HG03064 (cell line): Measurements from ENCODE around the gene AGAP1.

Source experiments
- ATAC-seq: cut with Tn5 transposase; IDR thresholded peaks from one replicate; pipeline ENCODE4 v1.9.1; 2021; ENCODE audit warnings: low read depth; ENCODE audit not compliant: unreplicated experiment

AGAP1 gene

GRCh38 chr2:235506997-235507615, 13.3 kb downstream of the AGAP1 start:
- no peak for ATAC-seq

GRCh38 chr2:235507928-235508327, 14.1 kb downstream of the AGAP1 start:
- no peak for ATAC-seq

GRCh38 chr2:235508371-235509160, 14.7 kb downstream of the AGAP1 start:
- ATAC-seq: no peak

- no peak for ATAC-seq
Measured at GRCh38 chr2:235510318-235510717, 16.5 kb downstream of the AGAP1 start.

GRCh38 chr2:235511187-235511661, 17.4 kb downstream of the AGAP1 start:
- no peak for ATAC-seq

- no peak for ATAC-seq
Measured at GRCh38 chr2:235511751-235512698, 18.2 kb downstream of the AGAP1 start.

GRCh38 chr2:235512699-235513053, 18.8 kb downstream of the AGAP1 start:
- ATAC-seq: no peak

GRCh38 chr2:235513984-235514626, 20.3 kb downstream of the AGAP1 start:
- no peak for ATAC-seq

GRCh38 chr2:235514627-235515363, 21.0 kb downstream of the AGAP1 start:
- ATAC-seq: no peak

- ATAC-seq: no peak
Measured at GRCh38 chr2:235515364-235515742, 21.5 kb downstream of the AGAP1 start.

GRCh38 chr2:235515821-235516220, 22.0 kb downstream of the AGAP1 start:
- no peak for ATAC-seq

GRCh38 chr2:235516257-235516656, 22.4 kb downstream of the AGAP1 start:
- ATAC-seq: no peak

GRCh38 chr2:235518322-235519090, 24.7 kb downstream of the AGAP1 start:
- ATAC-seq: no peak

- no peak for ATAC-seq
Measured at GRCh38 chr2:235520787-235521186, 26.9 kb downstream of the AGAP1 start.

GRCh38 chr2:235521844-235522243, 28.0 kb downstream of the AGAP1 start:
- no peak for ATAC-seq

- ATAC-seq: no peak
Measured at GRCh38 chr2:235523021-235523420, 29.2 kb downstream of the AGAP1 start.

GRCh38 chr2:235523486-235524150, 29.8 kb downstream of the AGAP1 start:
- no peak for ATAC-seq

- no peak for ATAC-seq
Measured at GRCh38 chr2:235526166-235526565, 32.3 kb downstream of the AGAP1 start.
